DND-41 (cell line): ENCODE data around the gene RSPRY1.

Source experiments
- ATAC-seq: fragments of 200-7000 bp; cut with Tn5 transposase; 3 replicates; pipeline ENCODE4 v1.9.1; 2021; ENCODE audit warnings: low read depth; ENCODE audit not compliant: insufficient read depth
- DNase-seq: peaks from one replicate; pipeline ENCODE4 v3.0.0-alpha.2; 2020
- H2AFZ ChIP-seq: 2 replicates; pipeline ENCODE4 v1.6.0; 2012; ENCODE audit warnings: low read depth, low read length
- H3K27ac ChIP-seq: 2 replicates; pipeline ENCODE4 v1.5.1; 2012; ENCODE audit warnings: low read length, inconsistent platforms
- H3K27me3 ChIP-seq: fragments of 200-600 bp; sonication (generic); 2 replicates; pipeline ENCODE4 v1.6.0; 2012; ENCODE audit warnings: low read length, mild to moderate bottlenecking, inconsistent platforms; ENCODE audit not compliant: insufficient read depth, poor library complexity
- H3K36me3 ChIP-seq: 2 replicates; pipeline ENCODE4 v1.5.1; 2012; ENCODE audit warnings: low read length, inconsistent platforms; ENCODE audit not compliant: insufficient read depth
- H3K4me1 ChIP-seq: 2 replicates; pipeline ENCODE4 v1.5.1; 2012; ENCODE audit warnings: mild to moderate bottlenecking, low read length; ENCODE audit not compliant: insufficient read depth
- H3K4me2 ChIP-seq: 2 replicates; pipeline ENCODE4 v1.6.0; 2012; ENCODE audit warnings: mild to moderate bottlenecking, moderate library complexity, low read length, inconsistent platforms; ENCODE audit not compliant: insufficient read depth
- H3K4me3 ChIP-seq, 2 experiments: fragments of 200-600 bp in 1 of 2; shearing (Covaris generic) in 1 of 2; 2 replicates each; pipeline ENCODE4 v1.5.1; 2012 to 2016; ENCODE audit warnings: inconsistent platforms in 2 of 2, low read length in 2 of 2, mild to moderate bottlenecking in 2 of 2, low read depth in 1 of 2, moderate library complexity in 1 of 2
- H3K79me2 ChIP-seq: 2 replicates; pipeline ENCODE4 v1.6.0; 2012; ENCODE audit warnings: low read length, inconsistent platforms; ENCODE audit not compliant: insufficient read depth
- H3K9ac ChIP-seq: 2 replicates; pipeline ENCODE4 v1.6.0; 2012; ENCODE audit warnings: low read depth, mild to moderate bottlenecking, inconsistent platforms, low read length, moderate library complexity
- H3K9me3 ChIP-seq: 2 replicates; pipeline ENCODE4 v1.5.1; 2012; ENCODE audit warnings: low read length, moderate library complexity, mild to moderate bottlenecking, inconsistent platforms; ENCODE audit not compliant: insufficient read depth, severe bottlenecking
- H4K20me1 ChIP-seq: 2 replicates; pipeline ENCODE4 v1.6.0; 2012; ENCODE audit warnings: low read length; ENCODE audit not compliant: insufficient read depth
- EZH2 ChIP-seq: IDR thresholded peaks from 3 replicates; pipeline ENCODE4 v1.6.1; 2012; ENCODE audit warnings: borderline replicate concordance, low read depth, mild to moderate bottlenecking, moderate library complexity, low read length, inconsistent platforms; ENCODE audit not compliant: severe bottlenecking
- TF ChIP-seq, protein P1 (sequence below): IDR thresholded peaks from 2 replicates; pipeline ENCODE4 v1.5.1; 2012; ENCODE audit warnings: borderline replicate concordance, low read length, moderate library complexity, mild to moderate bottlenecking; ENCODE audit not compliant: poor library complexity, severe bottlenecking; ENCODE audit errors: extremely low read depth

RSPRY1 gene

DNA sequence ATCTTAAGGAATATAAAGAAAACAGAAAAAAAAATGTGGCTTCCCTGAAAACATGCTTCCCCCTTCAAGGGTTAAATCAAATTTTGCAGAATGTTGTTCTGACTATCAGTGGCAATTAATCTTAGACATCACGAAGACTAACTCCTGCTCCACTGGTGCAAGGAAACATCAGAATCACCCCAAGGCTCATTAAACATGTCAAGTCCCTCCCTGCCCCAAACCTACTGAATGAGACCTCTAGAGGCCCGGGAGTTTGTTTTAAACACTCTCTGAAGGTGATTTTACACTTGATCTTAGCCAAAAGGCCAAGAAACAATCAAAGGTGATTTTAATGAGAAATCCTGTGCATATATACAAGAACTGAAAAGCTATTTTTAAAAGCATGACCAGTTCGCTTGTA lies 18.6 kb upstream of the RSPRY1 start:
- TF ChIP-seq, protein P1, sequence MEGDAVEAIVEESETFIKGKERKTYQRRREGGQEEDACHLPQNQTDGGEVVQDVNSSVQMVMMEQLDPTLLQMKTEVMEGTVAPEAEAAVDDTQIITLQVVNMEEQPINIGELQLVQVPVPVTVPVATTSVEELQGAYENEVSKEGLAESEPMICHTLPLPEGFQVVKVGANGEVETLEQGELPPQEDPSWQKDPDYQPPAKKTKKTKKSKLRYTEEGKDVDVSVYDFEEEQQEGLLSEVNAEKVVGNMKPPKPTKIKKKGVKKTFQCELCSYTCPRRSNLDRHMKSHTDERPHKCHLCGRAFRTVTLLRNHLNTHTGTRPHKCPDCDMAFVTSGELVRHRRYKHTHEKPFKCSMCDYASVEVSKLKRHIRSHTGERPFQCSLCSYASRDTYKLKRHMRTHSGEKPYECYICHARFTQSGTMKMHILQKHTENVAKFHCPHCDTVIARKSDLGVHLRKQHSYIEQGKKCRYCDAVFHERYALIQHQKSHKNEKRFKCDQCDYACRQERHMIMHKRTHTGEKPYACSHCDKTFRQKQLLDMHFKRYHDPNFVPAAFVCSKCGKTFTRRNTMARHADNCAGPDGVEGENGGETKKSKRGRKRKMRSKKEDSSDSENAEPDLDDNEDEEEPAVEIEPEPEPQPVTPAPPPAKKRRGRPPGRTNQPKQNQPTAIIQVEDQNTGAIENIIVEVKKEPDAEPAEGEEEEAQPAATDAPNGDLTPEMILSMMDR, result no peak
- no peak for TF ChIP-seq EZH2
- H3K9ac ChIP-seq, result no peak overlapping the region
- no peak overlapping the region for H3K4me3 ChIP-seq
- H3K4me2 ChIP-seq, result no peak overlapping the region
- no peak overlapping the region for H2AFZ ChIP-seq
- no peaks in the 10 kb centered on the region for H3K79me2 ChIP-seq
- H4K20me1 ChIP-seq, result peaks cover 5% of the 10 kb centered on the region; the same call in 1 of the 2 replicates
- H3K9me3 ChIP-seq, result no peaks in the 10 kb centered on the region
- no peak overlapping the region for H3K27ac ChIP-seq
- H3K36me3 ChIP-seq, result peaks cover 90% of the 10 kb centered on the region
- no peaks in the 10 kb centered on the region for H3K27me3 ChIP-seq
- no peak for DNase-seq
- ATAC-seq, result no peak
- H3K4me1 ChIP-seq, result no peaks in the 10 kb centered on the region

DNA sequence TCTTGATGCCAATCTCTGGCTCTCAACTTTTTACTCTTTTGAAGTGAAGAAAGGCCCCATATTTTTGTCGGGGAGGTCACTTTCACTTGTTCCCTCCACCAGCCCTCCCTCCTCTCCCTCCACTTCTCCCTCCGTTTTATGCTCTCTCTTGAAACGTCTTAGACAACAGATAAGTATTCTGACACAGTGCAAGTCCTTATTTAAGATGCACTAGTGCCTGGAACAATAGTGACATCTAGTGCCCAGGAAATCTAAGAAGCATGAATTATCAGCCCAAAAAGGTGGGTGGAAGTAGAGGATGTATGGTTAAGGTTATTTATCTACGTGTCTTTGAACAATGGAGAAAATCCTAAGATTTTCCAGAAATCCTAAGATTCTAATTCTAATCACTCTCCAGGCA lies 18.2 kb upstream of the RSPRY1 start:
- Histone ChIP-seq H3K36me3 (peaks cover 90% of the 10 kb centered on the region), H2AFZ (no peak overlapping the region)

DNA sequence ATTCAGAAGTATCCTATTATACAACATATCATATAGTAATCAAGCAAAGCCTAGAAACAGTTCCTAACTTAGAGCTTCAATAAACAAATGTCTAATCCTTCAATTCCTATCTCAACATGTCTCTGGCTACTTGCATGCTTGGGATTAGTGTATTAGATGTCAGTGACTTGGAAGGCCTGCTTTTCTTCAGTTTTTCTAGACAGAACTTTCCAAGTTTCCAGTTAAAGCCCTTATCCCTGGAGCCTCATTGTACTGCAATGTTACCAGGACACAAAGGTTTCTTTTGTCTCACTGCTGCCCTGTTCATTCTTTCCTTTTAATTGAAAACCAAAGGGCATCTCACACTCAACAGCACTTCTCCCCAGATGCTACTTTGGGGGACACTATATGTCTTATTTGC lies 16.8 kb upstream of the RSPRY1 start:
- Histone ChIP-seq H2AFZ (no peak overlapping the region), H3K27ac (no peak overlapping the region), H3K27me3 (no peaks in the 10 kb centered on the region), H3K9ac (no peak overlapping the region), H4K20me1 (peaks cover 8% of the 10 kb centered on the region; the same call in 1 of the 2 replicates), H3K4me2 (no peak overlapping the region), H3K4me1 (no peaks in the 10 kb centered on the region), H3K79me2 (no peaks in the 10 kb centered on the region), H3K36me3 (peaks cover 88% of the 10 kb centered on the region), H3K4me3 (no peak overlapping the region), H3K9me3 (no peaks in the 10 kb centered on the region)
- ATAC-seq, result no peak
- DNase-seq, result no peak
- TF ChIP-seq EZH2, result no peak
- TF ChIP-seq, protein P1, result no peak

More for the DNA sequence above, 18.2 kb upstream of the RSPRY1 start:
- H3K4me1 ChIP-seq, result no peaks in the 10 kb centered on the region
- H3K9ac ChIP-seq, result no peak overlapping the region
- no peaks in the 10 kb centered on the region for H3K79me2 ChIP-seq
- no peaks in the 10 kb centered on the region for H3K27me3 ChIP-seq
- H4K20me1 ChIP-seq, result peaks cover 6% of the 10 kb centered on the region; the same call in 1 of the 2 replicates
- DNase-seq, result no peak
- peak; percentile 68 for ATAC-seq
- H3K4me2 ChIP-seq, result no peak overlapping the region
- H3K27ac ChIP-seq, result no peak overlapping the region
- TF ChIP-seq EZH2, result no peak
- TF ChIP-seq, protein P1, result peak; percentile 67
- no peak overlapping the region for H3K4me3 ChIP-seq
- H3K9me3 ChIP-seq, result no peaks in the 10 kb centered on the region
